Measurements from ENCODE around the gene EIF4G3. TPM values are rescaled to one million over a fixed set of nuclear protein-coding genes. Genes with fewer than 3 reads are reported as not detected.
"Not testable (repeated sequence)": the region's sequence is repeated elsewhere in the genome, so short reads cannot be mapped to it uniquely, and the experiment has no call there.

EIF4G3 gene
- total RNA-seq, 2 experiments from 2014 or later: 56.7 to 64.3 TPM

- Mint-ChIP-seq H3K4me1 (no peaks in the 10 kb centered on the region), H3K4me3 (no peak overlapping the region), H3K36me3 (peaks cover 2% of the 10 kb centered on the region), H3K9me3 (ENCODE audit: low read depth) (no peaks in the 10 kb centered on the region), H3K27me3 (no peaks in the 10 kb centered on the region), H3K27ac (no peak overlapping the region)
- DNase-seq: no peak
- no peak for ATAC-seq
- CTCF ChIA-PET: interaction anchor here (1.2 kb wide), 1 partner anchor 67 kb away, joined by 3 read pairs; no protein-coding TSS in a partner anchor
These were observed 117.7 kb downstream of the EIF4G3 start for GRCh38 chr1:21059021-21059420.

- H3K27me3 Mint-ChIP-seq: no peaks in the 10 kb centered on the region
These were observed 118.5 kb downstream of the EIF4G3 start for GRCh38 chr1:21058035-21058793.

GRCh38 chr1:21053189-21053928 is 123.3 kb downstream of the EIF4G3 start:
- H3K9me3 Mint-ChIP-seq (ENCODE audit: low read depth); ATAC-seq; H3K27me3 Mint-ChIP-seq; DNase-seq; CTCF ChIA-PET; H3K4me3 Mint-ChIP-seq; H3K27ac Mint-ChIP-seq; H3K4me1 Mint-ChIP-seq: not testable (repeated sequence)
- H3K36me3 Mint-ChIP-seq: peaks cover 11% of the 10 kb centered on the region

More at GRCh38 chr1:21058035-21058793, 118.5 kb downstream of the EIF4G3 start:
- Mint-ChIP-seq H3K9me3 (ENCODE audit: low read depth) (no peaks in the 10 kb centered on the region), H3K4me3 (no peak overlapping the region), H3K27ac (no peak overlapping the region), H3K36me3 (peaks cover 2% of the 10 kb centered on the region), H3K4me1 (no peaks in the 10 kb centered on the region)
- ATAC-seq: no peak
- DNase-seq: no peak
- CTCF ChIA-PET: interaction anchor here (0.9 to 1.2 kb wide), 2 partner anchors 68 to 120 kb away, joined by 3 read pairs; no protein-coding TSS in a partner anchor

- H3K4me1 Mint-ChIP-seq: no peaks in the 10 kb centered on the region
- no peaks in the 10 kb centered on the region for H3K27me3 Mint-ChIP-seq
- ATAC-seq (no peak), DNase-seq (no peak)
- CTCF ChIA-PET: no interaction called here
- H3K4me3 Mint-ChIP-seq: no peak overlapping the region
- H3K27ac Mint-ChIP-seq: no peak overlapping the region
- no peaks in the 10 kb centered on the region for H3K9me3 Mint-ChIP-seq (ENCODE audit: low read depth)
- peaks cover 13% of the 10 kb centered on the region for H3K36me3 Mint-ChIP-seq
These were observed 124.7 kb downstream of the EIF4G3 start for GRCh38 chr1:21052034-21052433.

- Mint-ChIP-seq H3K27me3 (no peaks in the 10 kb centered on the region), H3K27ac (no peak overlapping the region), H3K4me1 (no peaks in the 10 kb centered on the region), H3K4me3 (no peak overlapping the region), H3K9me3 (ENCODE audit: low read depth) (no peaks in the 10 kb centered on the region), H3K36me3 (peaks cover 13% of the 10 kb centered on the region)
- CTCF ChIA-PET: interaction anchor here (0.6 kb wide), 1 partner anchor 66 kb away, joined by 4 read pairs; no protein-coding TSS in a partner anchor
- DNase-seq (no peak), ATAC-seq (no peak)
These were observed 125.4 kb downstream of the EIF4G3 start for GRCh38 chr1:21051177-21051825.

- CTCF ChIA-PET: no interaction called here
- H3K9me3 Mint-ChIP-seq (ENCODE audit: low read depth): no peaks in the 10 kb centered on the region
- ATAC-seq (no peak), DNase-seq (no peak)
- no peak overlapping the region for H3K27ac Mint-ChIP-seq
- no peaks in the 10 kb centered on the region for H3K27me3 Mint-ChIP-seq
- no peak overlapping the region for H3K4me3 Mint-ChIP-seq
- no peaks in the 10 kb centered on the region for H3K4me1 Mint-ChIP-seq
- H3K36me3 Mint-ChIP-seq: peaks cover 16% of the 10 kb centered on the region
These were observed 126.7 kb downstream of the EIF4G3 start for GRCh38 chr1:21050031-21050430.

- no peaks in the 10 kb centered on the region for H3K4me1 Mint-ChIP-seq
- H3K27ac Mint-ChIP-seq: no peak overlapping the region
- no peak overlapping the region for H3K4me3 Mint-ChIP-seq
- no peak for ATAC-seq
- no peaks in the 10 kb centered on the region for H3K9me3 Mint-ChIP-seq (ENCODE audit: low read depth)
- no peaks in the 10 kb centered on the region for H3K27me3 Mint-ChIP-seq
- CTCF ChIA-PET: no interaction called here
- DNase-seq: no peak
- peaks cover 16% of the 10 kb centered on the region for H3K36me3 Mint-ChIP-seq
These were observed 128.2 kb downstream of the EIF4G3 start for GRCh38 chr1:21048462-21048861.

GRCh38 chr1:21046132-21046531 is 130.6 kb downstream of the EIF4G3 start:
- ATAC-seq: no peak
- H3K36me3 Mint-ChIP-seq: peaks cover 23% of the 10 kb centered on the region
- H3K4me3 Mint-ChIP-seq: no peak overlapping the region

GRCh38 chr1:21045351-21045750 is 131.3 kb downstream of the EIF4G3 start:
- no peaks in the 10 kb centered on the region for H3K9me3 Mint-ChIP-seq (ENCODE audit: low read depth)
- H3K4me1 Mint-ChIP-seq: no peaks in the 10 kb centered on the region
- no peaks in the 10 kb centered on the region for H3K27me3 Mint-ChIP-seq
- no peak overlapping the region for H3K4me3 Mint-ChIP-seq
- DNase-seq (no peak), ATAC-seq (no peak)
- H3K36me3 Mint-ChIP-seq: peaks cover 24% of the 10 kb centered on the region
- CTCF ChIA-PET: interaction anchor here (0.6 to 1.6 kb wide), 3 partner anchors 18 to 349 kb away, joined by 3 read pairs; no protein-coding TSS in a partner anchor
- no peak overlapping the region for H3K27ac Mint-ChIP-seq

More at GRCh38 chr1:21046132-21046531, 130.6 kb downstream of the EIF4G3 start:
- H3K27ac Mint-ChIP-seq: no peak overlapping the region
- H3K4me1 Mint-ChIP-seq: no peaks in the 10 kb centered on the region
- CTCF ChIA-PET: no interaction called here
- no peaks in the 10 kb centered on the region for H3K27me3 Mint-ChIP-seq
- no peak for DNase-seq
- H3K9me3 Mint-ChIP-seq (ENCODE audit: low read depth): no peaks in the 10 kb centered on the region

GRCh38 chr1:21042929-21043605 is 133.6 kb downstream of the EIF4G3 start:
- Mint-ChIP-seq H3K27me3 (no peaks in the 10 kb centered on the region), H3K4me1 (no peaks in the 10 kb centered on the region), H3K36me3 (peaks cover 24% of the 10 kb centered on the region), H3K4me3 (no peak overlapping the region), H3K9me3 (ENCODE audit: low read depth) (no peaks in the 10 kb centered on the region), H3K27ac (no peak overlapping the region)
- no peak for ATAC-seq
- DNase-seq: no peak
- CTCF ChIA-PET: no interaction called here

GRCh38 chr1:21041541-21041940 is 135.2 kb downstream of the EIF4G3 start:
- Mint-ChIP-seq H3K36me3 (peaks cover 22% of the 10 kb centered on the region), H3K4me3 (no peak overlapping the region), H3K9me3 (ENCODE audit: low read depth) (no peaks in the 10 kb centered on the region), H3K27ac (no peak overlapping the region), H3K27me3 (no peaks in the 10 kb centered on the region), H3K4me1 (no peaks in the 10 kb centered on the region)
- no peak for ATAC-seq
- DNase-seq: no peak
- CTCF ChIA-PET: no interaction called here

GRCh38 chr1:21037091-21037490 is 139.6 kb downstream of the EIF4G3 start:
- Mint-ChIP-seq H3K4me1 (no peaks in the 10 kb centered on the region), H3K36me3 (peaks cover 22% of the 10 kb centered on the region), H3K9me3 (ENCODE audit: low read depth) (peaks cover 2% of the 10 kb centered on the region), H3K27ac (no peak overlapping the region), H3K4me3 (no peak overlapping the region), H3K27me3 (no peaks in the 10 kb centered on the region)
- ATAC-seq (no peak), DNase-seq (no peak)
- CTCF ChIA-PET: interaction anchor here (1.4 kb wide), 1 partner anchor 158 kb away, joined by 4 read pairs; no protein-coding TSS in a partner anchor

GRCh38 chr1:21035794-21036193 is 140.9 kb downstream of the EIF4G3 start:
- DNase-seq (no peak), ATAC-seq (no peak)
- no peak overlapping the region for H3K4me3 Mint-ChIP-seq
- no peaks in the 10 kb centered on the region for H3K27me3 Mint-ChIP-seq
- no peaks in the 10 kb centered on the region for H3K4me1 Mint-ChIP-seq
- peaks cover 2% of the 10 kb centered on the region for H3K9me3 Mint-ChIP-seq (ENCODE audit: low read depth)
- CTCF ChIA-PET: no interaction called here
- no peak overlapping the region for H3K27ac Mint-ChIP-seq
- peaks cover 18% of the 10 kb centered on the region for H3K36me3 Mint-ChIP-seq

Data from activated CD8-positive, alpha-beta memory T cell treated with anti-CD3 and anti-CD28 coated beads, Interleukin-2, amount 10 ng/mL, durations not matched to agents 7 days and 5 days (primary cell).